ENCODE results near the gene TADA3.

Gene TADA3

GRCh38 chr3:9781551-9781950 is 10.7 kb downstream of the TADA3 start:
- TF ChIP-seq TAF1 (IDR thresholded peaks at IDR 0.05; ENCODE audit: borderline replicate concordance, insufficient read depth, low read length) (no peak), POLR2AphosphoS5 (IDR thresholded peaks at IDR 0.05; ENCODE audit: low read depth, low read length) (no peak), REST (IDR thresholded peaks at IDR 0.05; ENCODE audit: insufficient read depth in 1 of 2, low read depth in 2 of 2, low read length in 2 of 2) (no peak), SIN3A (IDR thresholded peaks at IDR 0.05; ENCODE audit: borderline replicate concordance, insufficient read depth, low read length) (no peak), FOXP2 (optimal IDR thresholded peaks at IDR 0.05; ENCODE audit: borderline replicate concordance, extremely low read depth, extremely low read length, insufficient read depth) (no peak)

- TF ChIP-seq POLR2AphosphoS5 (IDR thresholded peaks at IDR 0.05; ENCODE audit: low read depth, low read length) (no peak), FOXP2 (optimal IDR thresholded peaks at IDR 0.05; ENCODE audit: borderline replicate concordance, extremely low read depth, extremely low read length, insufficient read depth) (no peak), SIN3A (IDR thresholded peaks at IDR 0.05; ENCODE audit: borderline replicate concordance, insufficient read depth, low read length) (no peak), REST (IDR thresholded peaks at IDR 0.05; ENCODE audit: insufficient read depth in 1 of 2, low read depth in 2 of 2, low read length in 2 of 2) (no peak), TAF1 (IDR thresholded peaks at IDR 0.05; ENCODE audit: borderline replicate concordance, insufficient read depth, low read length) (no peak)
These were observed 11.4 kb downstream of the TADA3 start for GRCh38 chr3:9780910-9781309.

- TF ChIP-seq REST (IDR thresholded peaks at IDR 0.05; ENCODE audit: insufficient read depth in 1 of 2, low read depth in 2 of 2, low read length in 2 of 2), result no peak
- TF ChIP-seq FOXP2 (optimal IDR thresholded peaks at IDR 0.05; ENCODE audit: borderline replicate concordance, extremely low read depth, extremely low read length, insufficient read depth), result no peak
- no peak for TF ChIP-seq SIN3A (IDR thresholded peaks at IDR 0.05; ENCODE audit: borderline replicate concordance, insufficient read depth, low read length)
- TF ChIP-seq TAF1 (IDR thresholded peaks at IDR 0.05; ENCODE audit: borderline replicate concordance, insufficient read depth, low read length), result no peak
- no peak for TF ChIP-seq POLR2AphosphoS5 (IDR thresholded peaks at IDR 0.05; ENCODE audit: low read depth, low read length)
These were observed 11.8 kb downstream of the TADA3 start for GRCh38 chr3:9780458-9780812.

GRCh38 chr3:9779721-9780457 is 12.4 kb downstream of the TADA3 start:
- no peak for TF ChIP-seq FOXP2 (optimal IDR thresholded peaks at IDR 0.05; ENCODE audit: borderline replicate concordance, extremely low read depth, extremely low read length, insufficient read depth)

- TF ChIP-seq TAF1 (IDR thresholded peaks at IDR 0.05; ENCODE audit: borderline replicate concordance, insufficient read depth, low read length) (no peak), SIN3A (IDR thresholded peaks at IDR 0.05; ENCODE audit: borderline replicate concordance, insufficient read depth, low read length) (no peak), POLR2AphosphoS5 (IDR thresholded peaks at IDR 0.05; ENCODE audit: low read depth, low read length) (no peak), FOXP2 (optimal IDR thresholded peaks at IDR 0.05; ENCODE audit: borderline replicate concordance, extremely low read depth, extremely low read length, insufficient read depth) (no peak), REST (IDR thresholded peaks at IDR 0.05; ENCODE audit: insufficient read depth in 1 of 2, low read depth in 2 of 2, low read length in 2 of 2) (no peak)
These were observed 13.1 kb downstream of the TADA3 start for GRCh38 chr3:9779075-9779593.

Data from PFSK-1 (cell line).